ENCODE results near the gene CAMKMT.

CAMKMT gene

DNA sequence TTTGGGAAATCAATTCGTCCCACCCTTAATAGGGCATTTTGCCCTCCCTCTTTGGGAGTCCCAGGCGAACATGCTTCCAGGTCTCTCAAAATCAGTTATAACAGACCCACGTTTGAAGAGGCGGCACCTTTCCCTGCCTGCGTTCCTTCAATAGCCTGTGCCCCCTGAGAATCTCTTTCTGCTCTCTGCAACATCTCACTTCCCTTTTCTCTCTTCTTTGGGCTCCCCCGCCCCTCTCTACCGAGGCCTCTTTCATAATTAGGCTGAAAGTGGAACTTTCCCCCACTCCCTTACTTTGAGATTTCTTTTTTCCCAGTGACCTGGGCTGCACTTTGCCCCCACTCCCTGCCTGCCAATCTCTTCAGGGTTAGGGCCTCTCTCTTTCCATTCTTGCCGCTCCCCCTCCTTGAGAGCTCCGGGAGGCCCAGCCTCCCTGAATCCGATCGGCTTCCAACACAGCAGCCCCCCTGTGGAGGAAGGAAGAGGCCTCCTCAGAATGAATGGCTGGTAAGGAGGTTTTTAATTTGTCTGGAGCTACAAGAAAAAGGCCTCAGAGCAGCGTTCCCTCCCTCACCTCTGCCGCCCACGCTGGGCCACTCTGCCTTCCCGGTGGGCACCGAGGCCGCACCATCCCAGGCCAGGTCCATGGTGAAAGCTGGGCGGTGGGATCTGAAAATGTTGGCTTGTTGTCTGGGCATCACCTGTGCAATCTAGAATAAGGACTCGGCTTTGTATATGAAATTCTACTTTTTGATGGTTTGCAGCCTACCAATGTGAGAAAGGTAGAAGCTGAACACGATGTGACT, 417.1 kb downstream of the CAMKMT start:
- peak in 1 of 2 donors; percentile 59 for DNase-seq

- DNase-seq = no peak
Observed at GRCh38 chr2:44779793-44780192, 418.0 kb downstream of the CAMKMT start.

- no peak for DNase-seq
Observed at GRCh38 chr2:44780406-44780805, 418.7 kb downstream of the CAMKMT start.

- no peak for DNase-seq
Observed at GRCh38 chr2:44785433-44785832, 423.7 kb downstream of the CAMKMT start.

DNA sequence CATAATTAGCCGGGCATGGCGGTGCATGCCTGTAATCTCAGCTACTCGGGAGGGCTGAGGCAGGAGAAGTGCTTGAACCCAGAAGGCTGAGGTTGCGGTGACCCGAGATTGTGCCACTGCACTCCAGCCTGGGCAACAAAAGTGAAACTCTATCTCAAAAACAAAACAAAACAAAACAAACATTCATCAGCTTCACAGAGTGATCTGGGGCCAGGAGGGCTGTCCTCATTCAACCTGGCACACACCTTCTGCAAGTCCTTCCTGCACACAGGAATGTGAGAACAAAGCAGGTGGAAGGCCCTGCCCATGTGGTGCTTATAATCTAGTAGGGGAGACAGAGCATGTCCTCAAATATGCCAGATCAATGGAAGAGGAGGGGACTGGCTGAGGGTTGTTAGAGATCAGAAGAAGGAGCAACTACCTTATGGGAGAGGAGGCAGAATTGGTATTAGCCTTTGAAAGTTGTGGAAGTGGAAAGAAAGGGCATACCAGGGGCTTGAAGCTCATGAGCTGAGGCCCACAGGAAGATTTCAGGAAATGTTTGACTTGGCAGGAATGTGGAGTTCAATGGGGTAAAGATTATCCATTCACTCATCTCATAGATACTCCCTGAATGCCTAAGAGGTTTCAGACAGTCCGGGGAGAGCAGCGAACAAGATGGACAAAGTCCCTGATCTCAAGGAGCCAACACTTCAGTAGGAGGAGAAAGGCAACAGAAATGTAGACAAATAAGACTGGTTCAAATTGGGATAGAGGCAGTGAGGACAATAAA, 424.5 kb downstream of the CAMKMT start:
- DNase-seq = no peak

- DNase-seq = no peak
Observed at GRCh38 chr2:44786817-44787214, 425.1 kb downstream of the CAMKMT start.

DNA sequence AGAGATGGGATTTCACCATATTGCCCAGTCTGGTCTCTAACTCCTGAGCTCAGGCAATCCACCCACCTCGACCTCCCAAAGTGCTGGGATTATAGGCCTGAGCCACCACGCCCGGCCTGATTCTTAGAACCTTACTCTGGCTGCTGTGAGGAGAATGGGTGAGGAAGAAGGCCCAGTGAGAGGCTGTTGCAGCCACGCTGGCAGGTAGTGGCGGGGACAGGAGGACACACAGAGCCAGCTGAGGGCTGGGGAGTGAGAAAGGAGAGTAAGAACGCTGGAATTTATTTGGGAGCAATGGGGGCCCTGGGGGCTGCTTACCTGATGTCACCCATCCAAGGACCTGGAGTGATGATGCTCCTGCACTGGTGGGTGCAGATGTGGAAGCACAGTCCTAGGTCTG, 425.9 kb downstream of the CAMKMT start:
- no peak for DNase-seq

DNA sequence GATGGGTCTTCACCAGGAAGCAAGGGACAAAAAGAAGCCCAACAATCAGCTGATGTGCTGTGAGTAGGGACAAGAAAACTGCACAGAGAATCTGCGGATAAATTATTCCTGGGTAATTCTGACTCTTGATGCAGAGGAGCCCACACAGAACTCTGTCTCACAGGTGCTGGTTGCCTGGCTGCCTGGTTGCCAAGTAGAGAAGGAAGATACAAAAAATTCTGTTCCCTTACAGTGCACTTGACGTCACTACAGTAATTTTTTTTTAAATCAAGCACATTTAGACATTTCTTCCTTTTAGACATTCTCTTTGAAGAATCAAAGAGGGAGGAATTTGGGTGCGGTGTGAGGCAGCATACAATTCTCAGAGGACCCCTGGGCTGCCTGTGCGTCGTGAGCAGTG, 427.7 kb downstream of the CAMKMT start:
- DNase-seq = no peak

- DNase-seq = no peak
Observed at GRCh38 chr2:44789971-44790721, 428.4 kb downstream of the CAMKMT start.

DNA sequence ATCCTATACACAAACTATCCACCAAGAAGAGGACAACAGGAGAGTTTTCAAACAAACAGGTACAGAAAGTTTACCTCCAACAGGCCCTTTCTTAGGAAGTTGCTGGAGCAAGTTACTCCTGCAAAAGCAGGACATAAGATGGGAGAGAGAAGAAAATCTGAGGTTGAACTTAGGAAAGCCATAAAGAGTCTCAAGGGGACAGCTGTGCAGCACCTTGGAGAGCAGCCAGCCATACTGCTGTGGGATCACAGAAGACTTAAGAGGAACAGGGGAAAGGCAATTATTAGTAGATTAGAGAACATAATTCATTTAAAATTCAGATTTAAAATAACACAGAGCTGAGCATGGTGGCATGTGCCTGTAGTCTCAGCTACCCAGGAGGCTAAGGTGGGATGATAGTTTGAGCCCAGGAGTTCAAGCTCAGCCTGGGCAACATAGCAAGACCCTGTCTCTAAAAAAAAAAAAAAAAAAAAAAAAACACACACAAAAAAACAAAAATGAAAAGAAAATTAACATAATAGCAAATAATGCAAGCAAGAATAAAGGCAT, 431.6 kb downstream of the CAMKMT start:
- no peak for DNase-seq

GRCh38 chr2:44796771-44797170, 435.0 kb downstream of the CAMKMT start:
- DNase-seq = no peak

GRCh38 chr2:44798139-44798659, 436.5 kb downstream of the CAMKMT start:
- no peak for DNase-seq

- no peak for DNase-seq
Observed at GRCh38 chr2:44799105-44799504, 437.4 kb downstream of the CAMKMT start.

GRCh38 chr2:44799754-44800153, 438.0 kb downstream of the CAMKMT start:
- DNase-seq = no peak

DNA sequence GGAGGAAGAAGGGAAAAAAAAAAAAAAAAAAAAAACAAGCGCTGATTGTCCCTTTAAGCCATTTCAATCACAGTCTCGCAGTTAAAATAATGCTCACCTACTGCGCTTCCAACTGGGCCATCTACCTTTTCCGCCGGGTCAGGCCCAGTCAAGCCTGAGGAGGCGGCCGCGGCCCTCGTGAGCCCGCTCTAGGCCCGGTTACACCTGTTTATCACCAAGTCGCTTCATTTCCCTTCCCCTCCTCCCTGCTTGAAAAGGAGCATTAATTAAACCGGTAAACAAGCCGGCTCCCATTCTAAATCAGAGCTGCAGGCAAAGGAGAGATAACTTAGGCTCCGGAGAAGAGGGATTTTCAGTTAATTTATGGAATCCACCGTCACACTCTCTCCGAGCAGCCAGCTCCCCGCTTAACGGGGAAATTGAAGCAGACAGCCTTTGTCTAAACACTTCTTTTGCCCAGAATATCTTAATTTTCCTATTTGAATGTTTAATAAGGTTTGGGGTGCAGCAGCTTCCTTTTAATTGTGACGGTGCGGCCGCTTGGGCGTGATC, 439.6 kb downstream of the CAMKMT start:
- DNase-seq = no peak

DNA sequence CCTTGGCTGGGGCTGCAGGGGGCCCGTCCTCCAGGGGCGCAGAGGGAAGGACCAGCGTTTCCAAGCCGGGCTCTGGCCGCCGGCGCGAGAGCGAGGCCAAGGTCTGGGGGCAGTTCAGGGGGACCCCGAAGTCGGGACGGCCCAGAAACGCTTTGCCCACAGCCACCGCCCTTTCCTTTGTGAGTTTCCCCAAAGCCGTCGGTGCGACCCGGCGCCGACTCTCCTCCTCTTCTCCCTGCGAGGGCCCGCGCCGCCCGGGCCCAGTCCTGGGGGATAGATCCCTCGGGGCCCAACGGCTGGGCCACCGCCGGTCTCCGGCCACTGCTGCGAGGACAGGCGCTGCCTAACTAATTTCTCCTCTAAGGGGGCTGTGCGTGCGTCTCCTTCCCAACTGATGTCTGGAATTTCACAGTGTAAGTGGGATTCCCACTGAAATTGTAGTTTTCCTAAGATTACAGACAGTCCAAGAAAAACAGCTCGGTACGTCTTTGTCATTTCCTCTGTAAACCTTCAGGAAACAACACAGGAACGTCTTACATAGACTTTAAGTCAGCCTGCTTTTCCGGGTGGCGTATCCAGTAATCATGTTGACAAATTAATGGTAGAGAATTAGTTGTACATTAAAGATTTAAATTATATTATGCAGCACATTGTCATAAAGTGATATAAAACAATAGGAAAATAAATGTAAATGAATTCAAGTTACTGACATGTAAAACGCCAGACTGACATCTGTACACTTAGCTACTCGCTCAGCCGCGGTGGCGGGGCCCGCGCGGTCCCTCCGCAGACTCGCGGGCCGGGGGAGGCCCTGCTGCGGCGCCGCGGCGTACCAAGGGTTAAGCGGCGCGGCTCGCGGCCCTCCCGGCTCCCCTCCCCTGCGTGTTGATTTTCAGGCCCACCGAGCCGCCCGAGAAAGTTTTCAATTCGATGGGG, 440.4 kb downstream of the CAMKMT start:
- DNase-seq = no peak

DNA sequence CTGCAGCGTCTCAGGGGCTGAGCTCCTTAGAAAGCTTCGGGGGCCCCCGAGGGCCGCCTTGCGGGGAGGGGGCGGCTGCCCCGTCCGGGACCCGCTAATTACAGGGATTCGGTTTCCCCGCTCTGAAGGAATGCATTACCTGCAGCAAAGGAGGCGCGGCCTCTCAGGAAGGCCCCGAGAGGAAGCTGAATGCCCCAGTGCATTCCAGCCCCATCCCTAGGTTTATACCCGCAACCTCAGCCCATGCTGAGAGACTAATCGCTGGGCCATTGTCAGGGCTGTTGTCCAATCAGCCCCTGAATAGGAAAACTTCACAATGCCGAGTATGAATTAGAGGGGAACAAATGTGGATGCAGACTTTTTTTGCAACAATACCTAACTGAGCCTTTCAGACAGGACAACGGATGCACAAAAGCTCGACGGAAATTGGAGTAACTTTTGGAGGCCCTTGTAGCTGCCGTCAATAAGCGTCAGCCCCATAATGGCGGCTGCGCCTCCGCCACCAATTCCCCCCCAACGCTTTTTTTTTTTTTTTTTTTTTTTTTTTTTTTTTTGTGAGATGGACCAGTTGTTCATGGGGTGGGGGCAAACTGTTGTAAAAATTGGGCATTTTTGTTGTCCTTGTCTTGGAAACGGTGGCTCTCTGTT, 441.2 kb downstream of the CAMKMT start:
- no peak for DNase-seq

DNA sequence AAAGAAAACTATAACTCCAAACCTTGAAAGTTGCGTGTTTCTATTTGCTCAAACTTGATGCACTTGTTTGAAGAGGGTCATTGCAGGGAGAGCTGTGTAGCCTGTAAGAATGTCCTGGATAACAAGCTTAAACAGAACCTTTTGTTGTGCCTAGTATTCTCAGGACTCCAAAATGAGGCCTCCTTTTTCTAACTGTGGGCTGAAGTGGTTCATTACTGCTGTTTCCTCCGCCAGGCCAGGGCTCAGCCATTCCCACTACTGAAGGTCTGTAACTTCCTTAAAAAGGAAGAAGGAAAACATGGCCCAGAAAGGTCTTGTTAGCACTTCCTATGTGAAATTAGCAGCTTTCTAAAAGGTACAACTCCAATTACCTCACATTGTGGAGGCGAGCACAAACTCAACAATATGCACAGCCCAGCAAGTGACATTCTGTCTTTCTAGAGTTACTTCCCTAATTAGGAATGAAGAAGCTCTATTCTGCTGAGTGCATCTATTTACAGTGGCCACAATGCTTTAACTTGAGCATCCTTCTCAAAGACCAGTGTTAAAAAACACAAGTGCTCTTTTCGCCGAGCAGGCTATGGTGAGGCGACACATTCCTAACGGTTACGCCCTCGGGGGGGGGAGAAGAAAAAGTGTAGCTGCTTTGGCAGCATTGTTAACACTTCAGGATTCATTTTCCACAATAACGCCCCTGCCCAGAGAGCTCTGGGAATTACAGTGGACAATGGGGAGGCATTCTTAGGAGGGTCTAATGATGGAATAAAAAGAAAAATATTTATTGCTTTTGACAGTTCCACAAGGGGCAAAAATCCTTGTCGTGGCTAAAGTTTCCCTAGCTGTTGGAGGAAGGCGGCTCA, 442.9 kb downstream of the CAMKMT start:
- DNase-seq = no peak

GRCh38 chr2:44805401-44806235, 443.9 kb downstream of the CAMKMT start:
- no peak for DNase-seq
